IPS-18c (cell line): ENCODE data around the gene NVL.

Source experiments
- H3K4me3 ChIP-seq: 2 replicates; pipeline ENCODE4 v1.7.0; 2013; ENCODE audit warnings: low read depth, mild to moderate bottlenecking, low read length, moderate library complexity; ENCODE audit not compliant: insufficient read depth
- H3K9me3 ChIP-seq: one replicate; pipeline ENCODE4 v1.6.1; 2013; ENCODE audit warnings: mild to moderate bottlenecking, low read length, moderate library complexity; ENCODE audit not compliant: control insufficient read depth, insufficient read depth

Gene NVL

DNA sequence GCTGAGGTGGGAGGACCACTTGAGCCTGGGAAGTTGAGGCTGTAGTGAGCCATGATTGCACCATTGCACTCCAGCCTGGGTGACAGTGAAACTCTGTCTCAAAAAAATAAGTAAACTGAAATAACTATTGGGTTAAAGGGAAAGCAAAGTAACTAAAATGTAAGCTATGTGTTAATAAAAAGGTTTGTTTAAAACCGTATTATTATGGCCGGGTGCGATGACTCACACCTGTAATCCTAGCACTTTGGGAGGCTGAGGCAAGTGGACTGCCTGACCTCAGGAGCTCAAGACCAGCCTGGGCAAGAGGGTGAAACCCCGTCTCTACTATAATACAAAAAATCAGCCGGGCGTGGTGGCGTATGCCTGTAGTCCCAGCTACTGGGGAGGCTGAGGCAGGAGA lies 27.0 kb downstream of the NVL start:
- H3K9me3 ChIP-seq = no peaks in the 10 kb centered on the region
- no peak overlapping the region for H3K4me3 ChIP-seq

DNA sequence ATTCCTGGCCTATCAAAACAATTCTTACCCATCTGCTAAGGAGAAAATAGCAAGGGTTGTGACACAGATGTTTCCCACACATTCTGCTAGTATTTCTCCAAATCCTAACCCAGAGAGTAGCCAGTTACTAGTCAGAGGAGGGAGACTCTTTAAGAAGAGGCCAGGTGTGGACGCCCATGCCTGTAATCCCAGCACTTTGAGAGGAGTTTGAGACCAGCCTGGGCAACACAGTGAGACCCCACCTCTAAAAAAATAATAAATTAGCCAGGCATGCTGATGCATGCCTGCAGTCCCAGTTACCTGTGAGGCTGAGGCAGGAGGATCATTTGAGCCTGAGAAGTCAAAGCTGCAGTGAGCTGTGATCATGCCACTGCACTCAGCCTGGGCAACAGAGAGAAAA lies 28.6 kb downstream of the NVL start:
- Histone ChIP-seq H3K9me3 (no peaks in the 10 kb centered on the region), H3K4me3 (no peak overlapping the region)

DNA sequence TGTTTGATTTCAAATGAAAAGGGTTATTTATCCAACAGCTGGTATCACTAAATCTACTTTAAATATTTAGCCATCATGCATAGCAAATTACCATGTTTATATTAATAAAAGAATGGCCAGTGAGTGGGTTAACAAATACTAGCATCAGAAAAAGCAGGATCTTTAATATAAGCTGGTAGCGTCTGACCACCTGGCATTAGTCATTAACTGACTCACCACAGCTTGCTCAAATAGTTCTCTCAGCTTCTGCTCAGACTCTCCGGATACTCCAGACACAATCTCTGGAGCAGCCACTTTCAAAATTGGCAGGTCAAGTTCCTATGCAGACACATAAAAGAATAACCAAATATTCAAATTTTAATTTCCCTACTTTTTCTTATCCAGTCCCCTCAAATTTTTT lies 29.6 kb downstream of the NVL start:
- H3K4me3 ChIP-seq = no peak overlapping the region
- H3K9me3 ChIP-seq = no peaks in the 10 kb centered on the region

DNA sequence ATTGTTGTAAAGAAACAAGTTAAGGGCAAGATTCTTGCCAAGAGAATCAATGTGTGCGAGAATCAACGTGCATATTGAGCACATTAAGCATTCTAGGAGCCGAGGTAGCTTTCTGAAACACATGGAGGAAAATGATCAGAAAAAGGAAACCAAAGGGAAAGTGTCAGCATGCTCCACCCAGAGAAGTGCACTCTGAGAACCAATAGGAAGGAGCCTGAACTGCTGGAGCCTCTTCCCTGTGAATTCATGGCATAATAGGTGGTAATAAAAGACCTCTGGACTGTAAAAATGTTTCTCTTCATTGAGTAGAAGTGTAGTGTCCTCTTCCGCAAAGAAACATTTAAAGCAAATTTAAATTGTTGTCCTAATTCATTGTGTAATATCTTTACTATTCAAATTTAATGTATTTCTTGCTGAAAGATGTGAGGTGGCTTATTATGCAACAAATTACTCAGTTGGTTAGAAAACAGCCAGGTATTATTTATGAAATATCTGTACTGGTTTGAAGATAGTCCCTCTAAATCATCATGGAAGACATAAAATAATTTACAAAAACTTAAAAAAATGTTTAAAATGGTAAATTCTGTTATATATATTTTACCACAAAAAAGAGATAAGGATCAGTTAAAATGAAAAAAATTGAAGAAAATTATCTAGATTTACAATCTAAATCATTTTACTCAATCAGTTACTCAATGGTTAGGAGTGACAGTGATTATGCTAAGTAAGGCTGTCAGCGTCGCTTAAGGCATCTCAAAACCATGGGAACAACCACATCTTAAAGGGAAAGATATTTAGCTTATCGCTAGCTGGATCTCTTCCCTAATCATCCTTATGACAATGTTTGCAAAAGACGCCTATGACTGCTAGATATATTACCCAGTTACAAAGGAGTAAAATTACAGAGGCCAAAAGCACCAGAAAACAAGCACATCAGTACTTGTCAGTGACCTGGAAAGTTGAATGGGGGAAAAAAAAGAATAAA lies 31.3 kb downstream of the NVL start:
- no peaks in the 10 kb centered on the region for H3K9me3 ChIP-seq
- H3K4me3 ChIP-seq = no peak overlapping the region

DNA sequence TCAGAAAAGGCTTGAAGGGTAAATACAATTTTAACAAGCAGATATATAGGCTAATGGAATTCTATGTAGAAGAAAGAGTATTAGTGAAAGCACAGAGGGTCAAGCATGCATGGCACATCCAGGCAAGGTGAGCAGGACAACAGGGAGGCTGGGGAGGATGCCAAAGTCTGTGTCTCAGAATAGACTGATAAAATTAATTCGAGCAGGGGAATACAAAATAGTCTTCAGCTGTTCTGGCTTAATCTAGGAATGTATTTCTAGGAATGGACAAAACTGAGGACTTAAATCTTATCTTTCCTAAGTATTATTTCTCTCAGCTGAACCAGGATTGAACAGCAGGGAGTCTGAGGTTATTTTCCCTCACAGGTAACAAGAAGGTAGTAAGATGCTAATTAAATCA lies 35.2 kb downstream of the NVL start:
- H3K4me3 ChIP-seq = no peak overlapping the region

DNA sequence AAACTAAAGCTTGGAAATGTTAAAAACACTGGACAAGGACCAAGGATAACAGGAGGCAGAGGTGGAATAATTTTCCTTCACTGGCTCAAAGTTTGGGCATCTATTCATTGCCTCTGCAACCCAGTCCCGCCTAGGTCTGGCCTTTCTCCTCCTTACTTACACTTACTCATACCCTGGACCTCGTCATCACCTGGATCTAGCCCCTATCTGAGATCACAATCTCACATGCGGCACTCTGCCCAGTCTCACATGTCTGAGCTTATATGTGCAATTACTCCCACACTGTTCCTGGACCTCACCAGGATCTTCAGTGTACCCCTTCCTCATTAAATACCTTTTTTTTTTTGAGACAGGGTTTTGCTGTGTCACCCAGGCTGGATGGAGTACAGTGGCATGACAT lies 37.6 kb downstream of the NVL start:
- no peak overlapping the region for H3K4me3 ChIP-seq
- no peaks in the 10 kb centered on the region for H3K9me3 ChIP-seq

More for the DNA sequence above, 35.2 kb downstream of the NVL start:
- no peaks in the 10 kb centered on the region for H3K9me3 ChIP-seq

DNA sequence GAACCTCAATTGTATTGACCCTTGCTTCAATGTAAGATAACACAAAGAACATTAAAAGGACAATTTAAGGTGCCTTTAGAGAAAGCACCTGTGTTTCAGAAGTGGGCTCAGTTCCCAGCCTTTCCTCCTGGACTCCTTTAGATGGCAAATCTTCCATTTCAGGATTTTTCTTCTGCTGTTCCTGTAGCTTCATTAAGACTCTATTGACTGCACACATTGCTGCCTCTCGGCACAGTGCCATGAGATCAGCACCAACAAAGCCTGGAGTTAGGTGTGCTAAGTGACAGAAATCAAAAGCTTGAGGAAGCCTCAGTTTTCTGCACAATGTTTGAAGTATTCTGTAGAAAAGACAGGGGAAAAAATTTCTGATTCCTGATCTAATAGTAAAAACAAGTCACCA lies 40.6 kb downstream of the NVL start:
- no peak overlapping the region for H3K4me3 ChIP-seq
- H3K9me3 ChIP-seq = no peaks in the 10 kb centered on the region

DNA sequence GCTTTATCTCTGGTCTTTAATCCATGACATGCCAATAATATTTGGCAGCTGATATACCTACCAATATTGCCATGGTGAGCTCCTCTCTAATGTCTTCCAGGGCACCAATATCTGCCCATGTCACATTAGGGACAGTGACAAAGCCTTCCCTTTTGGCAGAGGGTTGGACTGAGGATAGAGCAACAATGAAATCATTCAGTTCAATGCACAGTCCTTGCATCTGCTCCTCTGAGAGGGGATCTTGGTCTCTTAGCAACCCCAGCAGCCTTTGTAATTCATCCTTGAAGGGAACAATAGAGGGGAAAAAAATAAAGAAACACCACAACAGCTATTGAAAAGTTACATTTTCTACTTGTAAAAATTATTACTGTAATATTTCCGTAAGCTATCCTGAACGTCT lies 42.3 kb downstream of the NVL start:
- H3K9me3 ChIP-seq = no peaks in the 10 kb centered on the region
- H3K4me3 ChIP-seq = peak overlapping the region; percentile 17; the same call in 1 of the 2 replicates

DNA sequence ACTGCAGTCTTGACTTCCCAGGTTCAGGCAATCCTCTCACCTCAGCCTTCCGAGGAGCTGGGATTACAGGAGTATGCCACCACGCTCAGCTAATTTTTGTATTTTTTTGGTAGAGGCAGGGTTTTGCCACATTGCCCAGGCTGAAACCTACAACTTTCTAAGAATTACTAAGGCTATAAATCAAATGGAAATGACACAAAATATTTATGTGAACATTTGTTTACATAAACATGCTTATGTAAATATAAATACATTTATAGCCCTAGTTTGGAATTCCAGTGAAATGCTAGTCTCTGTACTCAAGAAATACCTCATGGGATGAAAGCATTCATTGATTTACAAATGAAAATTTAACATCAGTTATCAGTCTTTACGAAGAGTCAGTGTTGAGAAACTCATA lies 47.8 kb downstream of the NVL start:
- Histone ChIP-seq H3K9me3 (no peaks in the 10 kb centered on the region), H3K4me3 (no peak overlapping the region)

DNA sequence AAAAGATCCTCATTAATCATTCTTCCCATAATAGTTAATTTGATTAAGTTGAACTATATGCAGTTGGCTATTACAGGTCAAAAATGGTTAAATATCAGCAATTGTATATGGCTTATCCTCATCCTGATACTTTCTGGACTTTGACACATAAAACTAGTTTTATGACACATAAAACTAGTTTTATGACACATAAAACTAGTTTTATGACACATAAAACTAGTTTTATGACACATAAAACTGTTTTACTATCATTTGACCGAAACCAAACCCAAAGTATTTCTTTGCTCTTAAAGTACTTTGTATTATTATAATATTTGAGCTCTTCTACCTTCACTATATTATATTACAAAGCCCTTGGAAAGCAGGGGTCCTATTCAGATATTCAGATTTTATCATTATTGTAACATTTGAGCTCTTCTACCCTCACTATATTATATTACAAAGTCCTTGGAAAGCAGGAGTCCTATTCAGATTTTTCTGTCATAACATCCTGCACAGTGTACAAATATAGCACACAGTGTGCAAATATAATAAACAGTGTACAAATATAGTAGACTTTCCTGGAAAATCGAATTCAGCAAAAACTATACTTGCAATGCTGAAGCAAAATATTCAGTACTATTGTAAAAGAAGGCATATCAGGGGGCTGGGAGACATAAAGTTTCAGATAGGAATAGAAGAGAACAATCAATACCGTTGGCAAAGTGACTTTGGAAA lies 53.0 kb downstream of the NVL start:
- H3K4me3 ChIP-seq = no peak overlapping the region
- H3K9me3 ChIP-seq = no peaks in the 10 kb centered on the region

DNA sequence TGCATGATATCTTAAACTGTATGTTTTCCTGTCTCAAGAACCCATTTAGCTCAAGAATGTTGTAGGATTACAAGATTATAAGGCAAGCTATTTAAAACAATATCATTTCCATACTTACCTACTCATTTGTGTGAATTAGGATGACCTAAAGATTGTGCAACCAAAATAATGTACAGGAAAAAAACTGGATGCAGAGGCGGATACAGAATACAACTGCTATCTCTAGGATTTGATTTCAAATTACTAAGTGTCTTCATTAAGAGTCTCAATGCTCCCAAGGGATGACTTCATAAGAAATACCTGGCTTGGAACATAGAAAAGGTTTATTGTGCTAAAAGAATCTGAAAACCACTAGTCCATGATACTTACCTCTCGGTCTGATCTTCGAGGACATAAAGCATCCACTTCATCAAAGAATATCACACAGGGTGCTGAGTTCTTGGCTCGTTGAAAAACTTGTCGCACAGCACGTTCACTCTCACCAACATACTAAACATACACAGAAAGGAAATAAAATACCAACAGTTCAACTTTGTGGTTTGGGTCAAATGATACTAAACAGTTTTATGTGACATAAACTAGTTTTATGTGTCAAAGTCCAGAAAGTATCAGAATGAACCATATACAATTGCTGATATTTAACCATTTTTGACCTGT lies 54.9 kb downstream of the NVL start:
- Histone ChIP-seq H3K9me3 (no peaks in the 10 kb centered on the region), H3K4me3 (no peak overlapping the region)

DNA sequence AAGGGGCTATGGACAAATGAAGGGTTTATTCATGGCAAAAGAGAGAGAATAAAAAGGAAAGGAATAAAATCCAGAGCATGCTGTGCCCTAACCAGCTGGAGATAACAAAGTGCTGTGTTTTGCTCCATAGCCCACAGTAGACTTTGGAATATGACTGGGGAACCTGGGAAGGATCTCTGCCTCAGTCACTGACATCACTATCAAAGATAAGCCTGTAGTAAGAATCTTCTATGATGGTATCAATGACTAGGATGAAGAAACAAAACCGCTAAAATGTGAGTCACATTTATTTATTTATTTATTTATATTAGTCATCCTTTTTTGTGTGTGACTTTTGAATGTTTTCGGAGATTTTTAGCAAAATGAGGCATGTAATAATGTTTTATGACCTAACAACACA lies 56.3 kb downstream of the NVL start:
- H3K9me3 ChIP-seq = no peaks in the 10 kb centered on the region
- no peak overlapping the region for H3K4me3 ChIP-seq

DNA sequence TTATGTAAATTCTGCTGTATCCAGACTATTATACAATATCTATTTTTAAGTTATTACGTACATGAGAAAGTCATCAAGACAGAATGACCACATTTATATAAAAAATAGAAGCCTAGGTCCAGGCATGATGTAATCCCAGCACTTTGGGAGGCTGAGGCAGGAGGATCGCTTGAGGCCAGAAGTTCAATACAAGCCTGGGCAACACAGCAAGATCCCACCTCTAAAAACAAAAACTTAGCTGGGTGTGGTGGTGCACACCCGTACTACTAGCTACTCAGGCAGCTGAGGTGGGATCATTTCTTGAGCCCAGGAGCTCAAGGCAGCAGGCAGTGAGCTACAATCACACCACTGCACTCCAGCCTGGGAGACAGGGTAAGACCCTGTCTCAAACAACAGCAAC lies 58.9 kb downstream of the NVL start:
- peaks cover 2% of the 10 kb centered on the region for H3K9me3 ChIP-seq
- H3K4me3 ChIP-seq = no peak overlapping the region

DNA sequence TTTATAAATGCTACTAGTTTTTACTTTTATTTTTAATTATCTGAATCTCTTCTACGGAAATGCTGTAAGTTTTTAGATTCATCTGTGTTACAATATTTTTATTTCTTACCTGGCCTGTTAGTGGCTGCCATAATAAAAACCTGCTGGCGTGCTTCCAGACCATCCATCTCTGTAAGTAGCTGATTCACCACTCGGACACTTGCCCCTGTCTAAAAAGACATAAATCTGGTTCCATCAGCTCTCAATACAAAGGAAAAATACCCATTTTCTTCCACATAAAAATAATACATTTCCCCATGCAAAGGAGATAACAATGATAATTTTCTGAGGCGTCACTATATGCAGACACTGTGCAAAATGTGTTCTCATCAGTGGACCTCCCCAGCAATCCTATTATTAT lies 62.0 kb downstream of the NVL start:
- Histone ChIP-seq H3K4me3 (no peak overlapping the region), H3K9me3 (peaks cover 2% of the 10 kb centered on the region)

DNA sequence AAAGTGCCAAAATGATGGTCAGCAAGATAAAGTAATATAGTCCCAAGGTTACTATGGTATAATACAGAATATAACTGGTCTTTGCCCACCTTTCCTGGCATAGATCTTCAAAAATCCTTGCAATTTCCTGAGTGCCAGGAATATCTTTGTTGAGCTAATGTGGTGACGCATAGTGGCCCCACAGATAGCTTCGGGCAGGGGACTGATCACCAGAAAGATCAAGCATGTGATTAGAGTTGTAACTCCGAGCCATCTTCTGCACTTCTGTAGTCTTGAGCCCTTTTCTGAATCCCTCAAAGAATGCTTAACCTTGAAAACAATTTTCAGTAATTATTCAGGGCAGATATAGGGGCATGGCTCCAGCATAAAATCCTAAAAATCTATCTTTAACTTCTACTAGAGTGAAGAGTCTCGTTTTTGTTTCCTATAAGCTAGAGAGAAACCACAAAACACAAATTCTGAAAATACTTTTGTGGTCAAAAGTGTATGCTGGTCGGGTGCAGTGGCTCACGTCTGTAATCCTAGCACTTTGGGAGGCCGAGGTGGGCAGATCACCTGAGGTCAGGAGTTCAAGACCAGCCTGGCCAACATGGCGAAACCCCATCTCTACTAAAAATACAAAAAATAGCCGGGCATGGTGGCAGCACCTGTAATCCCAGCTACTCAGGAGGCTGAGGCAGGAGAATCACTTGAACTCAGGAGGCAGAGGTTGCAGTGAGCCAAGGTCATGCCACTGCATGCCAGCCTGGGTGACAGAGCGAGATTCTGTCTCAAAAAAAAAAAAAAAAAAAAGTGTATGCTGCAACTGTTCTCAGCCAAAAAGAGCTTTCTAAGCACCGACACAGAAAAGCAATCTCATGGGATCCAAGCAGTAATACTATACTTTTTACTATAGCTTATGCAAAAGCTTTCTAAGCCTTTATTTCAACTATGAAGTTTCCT lies 62.8 kb downstream of the NVL start:
- H3K9me3 ChIP-seq = peaks cover 2% of the 10 kb centered on the region
- no peak overlapping the region for H3K4me3 ChIP-seq

DNA sequence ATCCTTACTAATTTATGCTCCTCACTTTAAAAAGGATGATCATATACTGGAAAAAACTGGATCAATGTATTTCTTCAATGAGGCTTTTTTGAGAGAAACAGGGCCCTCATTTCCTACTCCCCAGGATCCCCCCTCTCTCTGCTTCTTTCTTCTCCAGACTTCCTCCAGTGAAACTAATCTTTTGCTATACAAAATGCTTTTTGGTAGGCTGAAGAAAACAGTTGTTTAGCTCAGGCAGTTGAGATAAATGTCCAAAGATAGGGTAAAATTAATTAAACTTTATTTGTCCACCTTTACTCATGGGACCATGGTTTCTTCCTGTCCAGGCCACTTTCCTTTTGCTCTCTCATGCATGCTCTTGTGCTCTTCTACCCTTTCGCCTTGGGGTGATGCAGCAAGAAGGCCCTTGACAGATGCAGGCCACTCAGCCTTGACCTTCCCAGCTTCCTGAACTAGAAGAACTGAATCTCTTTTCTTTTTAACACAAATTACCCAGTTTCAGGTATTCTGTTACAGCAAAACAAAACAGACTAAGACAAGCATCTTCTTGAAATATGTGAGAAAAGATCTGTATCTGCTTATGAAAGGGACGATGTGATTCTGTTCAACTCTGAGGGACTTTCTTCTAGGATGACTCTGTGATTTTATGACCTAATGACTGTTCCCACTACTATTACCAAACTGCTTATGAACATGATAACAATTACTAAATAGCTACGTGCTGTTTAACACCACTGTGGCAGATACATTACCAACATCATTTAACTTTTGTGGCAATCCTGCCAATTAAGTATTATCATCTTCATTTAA lies 63.7 kb downstream of the NVL start:
- H3K4me3 ChIP-seq = no peak overlapping the region

More for the DNA sequence above, 63.7 kb downstream of the NVL start:
- H3K9me3 ChIP-seq = peaks cover 2% of the 10 kb centered on the region
